ENCODE data around the gene PTGFRN. TPM values are rescaled to one million over a fixed set of nuclear protein-coding genes. Genes with fewer than 3 reads are reported as not detected.
A peak's percentile ranks its signal among the peaks of the same experiment; 100 is the strongest.

Gene PTGFRN
- total and polyA plus RNA-seq, 2 of the 8 experiments (the other 6 are each of a cell fraction or from before 2014, with no cell fraction given), result 13.0 to 32.6 TPM

GRCh38 chr1:116971258-116971860 is 61.6 kb downstream of the PTGFRN start:
- H3K27ac ChIP-seq (ENCODE audit: low read depth, low read length), result no peak overlapping the region
- no peak overlapping the region for H3K4me2 ChIP-seq (ENCODE audit: insufficient read depth in 1 of 2, low read depth in 2 of 2, low read length in 2 of 2)
- H3K4me1 ChIP-seq (replicated peaks in 1 of 4; ENCODE audit: control insufficient read depth in 3 of 4, insufficient read depth in 4 of 4, low read length in 3 of 4), result no peaks in the 10 kb centered on the region
- CTCF ChIA-PET (ENCODE audit: partially characterized antibody), result interaction anchor here (0.7 to 0.9 kb wide), 2 partner anchors 11 to 93 kb away, joined by 3 to 4 read pairs; no protein-coding TSS in a partner anchor
- no peaks in the 10 kb centered on the region; the same call in 1 of the 2 replicates for H3K23me2 ChIP-seq (ENCODE audit: low read depth, low read length)
- no peaks in the 10 kb centered on the region for H3K79me2 ChIP-seq (ENCODE audit: control insufficient read depth in 1 of 2, insufficient read depth in 2 of 2, low read length in 2 of 2)
- peak overlapping the region in 1 of 4 experiments; percentile 28; a peak in 1 of 7 replicates for H3K9ac ChIP-seq (replicated peaks in 1 of 4; ENCODE audit: extremely low read depth in 1 of 4, low read depth in 3 of 4, low read length in 3 of 4)
- no peak overlapping the region for H2BK20ac ChIP-seq (ENCODE audit: low read length)
- H2BK120ac ChIP-seq (replicated peaks; ENCODE audit: low read depth, low read length), result no peak overlapping the region
- no peak overlapping the region for H4K91ac ChIP-seq (replicated peaks; ENCODE audit: insufficient read length, low read length)
- no peaks in the 10 kb centered on the region for H4K20me1 ChIP-seq (replicated peaks in 1 of 2; ENCODE audit: control insufficient read depth in 1 of 2, insufficient read depth in 2 of 2, low read length in 2 of 2)
- H3K9me3 ChIP-seq (ENCODE audit: insufficient read depth in 2 of 2, low read depth in 1 of 2, low read length in 1 of 2), result peaks cover 18% of the 10 kb centered on the region in 2 experiments
- no peak overlapping the region for H2BK12ac ChIP-seq (ENCODE audit: low read depth, low read length)
- no peak overlapping the region for H3K4ac ChIP-seq (replicated peaks; ENCODE audit: insufficient read length, low read depth, low read length)
- POLR2A ChIA-PET (ENCODE audit: partially characterized antibody), result no interaction called here
- H3K79me1 ChIP-seq (ENCODE audit: low read depth, low read length), result peaks cover 2% of the 10 kb centered on the region
- H4K5ac ChIP-seq (ENCODE audit: insufficient read length, low read depth, low read length), result no peak overlapping the region
- DNase-seq (ENCODE audit: low read depth in 1 of 2, low spot score in 2 of 2), result no peak
- H3K27me3 ChIP-seq (replicated peaks in 1 of 4; ENCODE audit: control insufficient read depth in 3 of 4, extremely low read depth in 1 of 4, insufficient read depth in 3 of 4, low read length in 3 of 4), result no peaks in the 10 kb centered on the region
- H3K23ac ChIP-seq (ENCODE audit: insufficient read length), result no peak overlapping the region
- no peak overlapping the region for H4K8ac ChIP-seq (ENCODE audit: extremely low read depth, insufficient read depth, low read length)
- FAIRE-seq, result no peak
- no peak overlapping the region for H3K18ac ChIP-seq (ENCODE audit: extremely low read depth, low read length)
- peaks cover 0 to 29% (median 14%) of the 10 kb centered on the region in 4 experiments; a peak in 6 of 8 replicates for H3K36me3 ChIP-seq (ENCODE audit: control insufficient read depth in 2 of 4, insufficient read depth in 4 of 4, low read length in 3 of 4)
- H2AFZ ChIP-seq (ENCODE audit: low read length), result no peak overlapping the region
- no peak overlapping the region for H2AK5ac ChIP-seq (ENCODE audit: low read depth, low read length)
- no peak overlapping the region for H3K4me3 ChIP-seq (ENCODE audit: extremely low read depth in 1 of 4, insufficient read depth in 2 of 4, low read depth in 3 of 4, low read length in 4 of 4)
- no peak overlapping the region for H2BK5ac ChIP-seq (ENCODE audit: low read depth, low read length)
- H3K14ac ChIP-seq (ENCODE audit: insufficient read length), result no peak overlapping the region
- no peak overlapping the region for H2BK15ac ChIP-seq (ENCODE audit: low read length)
- WGBS, 2 experiments (ENCODE audit: extremely low coverage in 1 of 2, insufficient coverage in 1 of 2, insufficient read length in 1 of 2, insufficient replicate concordance in 2 of 2, low coverage in 1 of 2, low lambda C conversion rate in 2 of 2, missing lambda C conversion rate in 1 of 2), result 82% methylated on average over 4 of the region's 4 CpGs; no CpG with 5 or more reads in 1 of the 2 experiments
- H3K56ac ChIP-seq (replicated peaks; ENCODE audit: insufficient read length, low read depth, low read length), result no peak overlapping the region
- TF ChIP-seq MAX (IDR thresholded peaks at IDR 0.05), result no peak
- TF ChIP-seq CTCF (IDR thresholded peaks at IDR 0.05; ENCODE audit: control extremely low read depth in 1 of 3, insufficient read depth in 1 of 3, low read depth in 1 of 3, low read length in 3 of 3), result no peak
- TF ChIP-seq POLR2A (IDR thresholded peaks at IDR 0.05; ENCODE audit: control extremely low read depth in 1 of 2, low read depth in 2 of 2, low read length in 2 of 2), result no peak
- no peak for TF ChIP-seq RAD21 (IDR thresholded peaks at IDR 0.05 in 1 of 2, conservative IDR thresholded peaks at IDR 0.05 in 1 of 2; ENCODE audit: low read depth in 2 of 2, low read length in 2 of 2)
- TF ChIP-seq CBX8 (IDR thresholded peaks at IDR 0.05; ENCODE audit: borderline replicate concordance, low read depth, low read length), result no peak
- TF ChIP-seq SP2 (IDR thresholded peaks at IDR 0.05; ENCODE audit: low read length), result no peak
- TF ChIP-seq SIRT6 (IDR thresholded peaks at IDR 0.05; ENCODE audit: low read length), result no peak
- TF ChIP-seq SP1 (IDR thresholded peaks at IDR 0.05; ENCODE audit: low read depth, low read length), result no peak
- TF ChIP-seq USF2 (IDR thresholded peaks at IDR 0.05; ENCODE audit: low read length), result no peak

All from H1 (cell line).